ENCODE results near the gene VAMP5.

DNA sequence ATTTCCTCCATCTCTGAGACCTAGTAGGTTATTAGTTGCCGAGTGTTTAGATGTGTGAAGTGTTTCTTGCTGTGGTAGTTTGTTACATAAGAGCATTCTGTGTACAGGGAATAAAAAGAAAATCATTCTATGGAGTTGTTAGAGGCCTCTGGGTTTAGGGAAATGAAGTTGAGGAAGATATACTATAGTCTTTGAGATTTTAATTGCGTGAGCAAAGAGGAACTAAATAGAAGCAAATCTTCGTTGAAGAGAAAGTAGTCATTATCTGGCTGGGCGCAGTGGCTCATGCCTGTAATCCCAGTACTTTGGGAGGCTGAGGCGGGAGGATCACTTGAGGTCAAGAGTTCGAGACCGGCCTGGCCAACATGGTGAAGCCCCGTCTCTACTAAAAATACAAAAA lies 50.8 kb downstream of the VAMP5 start:
- no peak for TF ChIP-seq ETV6 (CRISPR knock-in tag; IDR thresholded peaks at IDR 0.05)
- TF ChIP-seq TEAD4 (CRISPR knock-in tag; IDR thresholded peaks at IDR 0.05) = no peak
- TF ChIP-seq CREB1 (CRISPR knock-in tag; IDR thresholded peaks at IDR 0.05) = no peak
- TF ChIP-seq, protein P1, sequence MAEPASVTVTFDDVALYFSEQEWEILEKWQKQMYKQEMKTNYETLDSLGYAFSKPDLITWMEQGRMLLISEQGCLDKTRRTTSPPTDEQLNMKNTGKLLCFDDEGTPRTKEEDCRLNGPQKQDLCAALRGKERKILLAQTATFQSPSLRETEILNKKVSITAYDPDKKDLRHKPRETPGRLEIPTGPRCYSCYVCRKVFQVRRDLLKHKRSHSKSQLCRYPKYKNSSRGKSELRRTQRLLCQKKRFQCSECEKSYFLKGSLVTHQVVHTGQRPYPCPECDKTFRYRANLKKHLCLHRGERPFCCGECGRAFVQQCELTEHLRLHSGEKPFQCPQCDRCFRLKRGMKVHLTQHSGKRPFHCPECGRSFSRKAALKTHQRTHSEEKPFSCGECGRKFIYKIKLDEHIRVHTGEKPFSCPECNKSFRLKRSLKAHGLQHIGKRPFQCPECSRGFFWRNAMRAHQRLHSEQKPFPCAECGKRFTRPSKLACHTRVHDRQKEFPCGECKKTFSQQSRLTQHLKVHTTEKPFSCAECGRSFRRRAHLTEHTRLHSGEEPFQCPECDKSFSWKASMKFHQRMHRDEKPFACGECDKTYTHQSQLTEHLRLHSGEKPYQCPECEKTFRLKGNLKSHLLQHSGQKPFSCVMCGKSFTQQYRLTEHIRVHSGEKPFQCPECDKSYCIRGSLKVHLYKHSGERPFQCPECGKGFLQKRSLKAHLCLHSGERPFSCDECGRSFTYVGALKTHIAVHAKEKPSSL (CRISPR knock-in tag; conservative IDR thresholded peaks at IDR 0.05) = no peak
- TF ChIP-seq, protein P2, sequence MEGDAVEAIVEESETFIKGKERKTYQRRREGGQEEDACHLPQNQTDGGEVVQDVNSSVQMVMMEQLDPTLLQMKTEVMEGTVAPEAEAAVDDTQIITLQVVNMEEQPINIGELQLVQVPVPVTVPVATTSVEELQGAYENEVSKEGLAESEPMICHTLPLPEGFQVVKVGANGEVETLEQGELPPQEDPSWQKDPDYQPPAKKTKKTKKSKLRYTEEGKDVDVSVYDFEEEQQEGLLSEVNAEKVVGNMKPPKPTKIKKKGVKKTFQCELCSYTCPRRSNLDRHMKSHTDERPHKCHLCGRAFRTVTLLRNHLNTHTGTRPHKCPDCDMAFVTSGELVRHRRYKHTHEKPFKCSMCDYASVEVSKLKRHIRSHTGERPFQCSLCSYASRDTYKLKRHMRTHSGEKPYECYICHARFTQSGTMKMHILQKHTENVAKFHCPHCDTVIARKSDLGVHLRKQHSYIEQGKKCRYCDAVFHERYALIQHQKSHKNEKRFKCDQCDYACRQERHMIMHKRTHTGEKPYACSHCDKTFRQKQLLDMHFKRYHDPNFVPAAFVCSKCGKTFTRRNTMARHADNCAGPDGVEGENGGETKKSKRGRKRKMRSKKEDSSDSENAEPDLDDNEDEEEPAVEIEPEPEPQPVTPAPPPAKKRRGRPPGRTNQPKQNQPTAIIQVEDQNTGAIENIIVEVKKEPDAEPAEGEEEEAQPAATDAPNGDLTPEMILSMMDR (IDR thresholded peaks at IDR 0.05) = no peak
- TF ChIP-seq, protein P3, sequence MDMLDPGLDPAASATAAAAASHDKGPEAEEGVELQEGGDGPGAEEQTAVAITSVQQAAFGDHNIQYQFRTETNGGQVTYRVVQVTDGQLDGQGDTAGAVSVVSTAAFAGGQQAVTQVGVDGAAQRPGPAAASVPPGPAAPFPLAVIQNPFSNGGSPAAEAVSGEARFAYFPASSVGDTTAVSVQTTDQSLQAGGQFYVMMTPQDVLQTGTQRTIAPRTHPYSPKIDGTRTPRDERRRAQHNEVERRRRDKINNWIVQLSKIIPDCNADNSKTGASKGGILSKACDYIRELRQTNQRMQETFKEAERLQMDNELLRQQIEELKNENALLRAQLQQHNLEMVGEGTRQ (CRISPR knock-in tag; IDR thresholded peaks at IDR 0.05) = no peak
- no peak for TF ChIP-seq IRF2 (CRISPR knock-in tag; IDR thresholded peaks at IDR 0.05; ENCODE audit: borderline replicate concordance, low read depth)
- TF ChIP-seq, protein P4, sequence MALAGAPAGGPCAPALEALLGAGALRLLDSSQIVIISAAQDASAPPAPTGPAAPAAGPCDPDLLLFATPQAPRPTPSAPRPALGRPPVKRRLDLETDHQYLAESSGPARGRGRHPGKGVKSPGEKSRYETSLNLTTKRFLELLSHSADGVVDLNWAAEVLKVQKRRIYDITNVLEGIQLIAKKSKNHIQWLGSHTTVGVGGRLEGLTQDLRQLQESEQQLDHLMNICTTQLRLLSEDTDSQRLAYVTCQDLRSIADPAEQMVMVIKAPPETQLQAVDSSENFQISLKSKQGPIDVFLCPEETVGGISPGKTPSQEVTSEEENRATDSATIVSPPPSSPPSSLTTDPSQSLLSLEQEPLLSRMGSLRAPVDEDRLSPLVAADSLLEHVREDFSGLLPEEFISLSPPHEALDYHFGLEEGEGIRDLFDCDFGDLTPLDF (CRISPR knock-in tag; IDR thresholded peaks at IDR 0.05) = no peak
